Glutamatergic neuron (in vitro differentiated cells): Measurements from ENCODE around the gene PALM. TPM values are rescaled to one million over a fixed set of nuclear protein-coding genes. Genes with fewer than 3 reads are reported as not detected.

Experiments
- DNase-seq: peaks from one replicate; pipeline ENCODE4 v3.0.0; 2022
- H3K27ac Mint-ChIP-seq: one replicate; pipeline ENCODE4 v1.8.0; 2020; ENCODE audit warnings: mild to moderate bottlenecking, mixed read lengths, inconsistent platforms; ENCODE audit not compliant: unreplicated experiment
- H3K27me3 Mint-ChIP-seq: one replicate; pipeline ENCODE4 v1.8.0; 2020; ENCODE audit warnings: mild to moderate bottlenecking, moderate library complexity, mixed read lengths, inconsistent platforms; ENCODE audit not compliant: unreplicated experiment
- H3K36me3 Mint-ChIP-seq: one replicate; pipeline ENCODE4 v1.8.0; 2020; ENCODE audit warnings: mild to moderate bottlenecking, mixed read lengths, inconsistent platforms; ENCODE audit not compliant: unreplicated experiment
- H3K4me1 Mint-ChIP-seq: one replicate; pipeline ENCODE4 v1.8.0; 2020; ENCODE audit warnings: mild to moderate bottlenecking, low read depth, mixed read lengths, inconsistent platforms; ENCODE audit not compliant: unreplicated experiment
- H3K4me3 Mint-ChIP-seq: one replicate; pipeline ENCODE4 v1.8.0; 2020; ENCODE audit warnings: mild to moderate bottlenecking, mixed read lengths, inconsistent platforms; ENCODE audit not compliant: unreplicated experiment
- H3K9me3 Mint-ChIP-seq: one replicate; pipeline ENCODE4 v1.8.0; 2020; ENCODE audit warnings: mild to moderate bottlenecking, moderate library complexity, mixed read lengths, inconsistent platforms; ENCODE audit not compliant: unreplicated experiment
- total RNA-seq: library from RNA; stranded (reverse); fragmentation: NEBNext Ultra II Directional; extraction: Animal tissue kit (Norgen Biotek cat#: 25700); gene quantifications from one replicate; pipeline ENCODE4 v1.2.1, GENCODE V29; 2021; ENCODE audit not compliant: unreplicated experiment
- TF ChIP-seq, protein P1 (sequence below): fragments of 200-600 bp; sonication (generic); IDR thresholded peaks from one replicate; pipeline ENCODE4 v1.5.0; 2021; ENCODE audit not compliant: partially characterized antibody, unreplicated experiment

The PALM gene
- total RNA-seq, 1 donor from 2014 or later: 349 TPM

DNA sequence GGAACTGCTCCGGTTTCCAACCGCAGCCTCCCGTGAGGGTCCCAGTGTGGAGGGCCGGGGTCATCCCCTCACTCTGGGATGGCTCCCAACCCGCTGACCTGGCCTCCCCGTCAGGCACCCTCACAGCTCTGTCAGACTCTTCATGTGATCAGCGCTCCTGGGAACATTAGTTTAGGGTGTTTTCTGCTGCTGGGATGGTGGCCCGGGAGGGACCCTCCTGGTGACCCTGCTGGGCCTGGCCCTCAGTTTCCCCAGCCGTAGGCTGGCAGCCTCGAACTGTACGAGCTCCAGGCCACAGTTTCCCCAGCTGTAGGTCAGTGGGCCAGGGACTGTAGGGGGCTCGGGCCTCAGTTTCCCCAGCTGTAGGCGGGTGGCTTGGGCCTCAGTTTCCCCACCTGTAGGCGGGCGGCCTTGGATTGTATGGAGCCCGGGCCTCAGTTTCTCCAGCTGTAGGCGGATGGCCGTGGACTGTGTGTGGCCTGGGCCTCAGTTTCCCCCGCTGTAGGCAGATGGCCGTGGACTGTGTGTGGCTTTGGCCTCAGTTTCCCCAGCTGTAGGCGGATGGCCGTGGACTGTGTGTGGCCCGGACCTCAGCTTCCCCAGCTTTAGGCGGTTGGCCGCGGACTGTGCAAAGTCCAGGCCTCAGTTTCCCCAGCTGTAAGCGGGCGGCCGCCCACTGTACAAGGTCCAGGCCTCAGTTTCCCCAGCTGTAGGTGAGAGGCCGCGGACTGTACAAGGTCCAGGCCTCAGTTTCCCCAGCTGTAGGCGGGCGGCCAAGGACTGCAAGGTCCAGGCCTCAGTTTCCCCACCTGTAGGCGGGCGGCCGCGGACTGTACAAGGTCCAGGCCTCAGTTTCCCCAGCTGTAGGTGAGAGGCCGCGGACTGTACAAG, 87.2 kb downstream of the PALM start:
- no peak overlapping the region for H3K4me3 Mint-ChIP-seq
- peaks cover 18% of the 10 kb centered on the region for H3K4me1 Mint-ChIP-seq
- H3K27ac Mint-ChIP-seq: no peak overlapping the region
- H3K36me3 Mint-ChIP-seq: no peaks in the 10 kb centered on the region
- TF ChIP-seq, protein P1, sequence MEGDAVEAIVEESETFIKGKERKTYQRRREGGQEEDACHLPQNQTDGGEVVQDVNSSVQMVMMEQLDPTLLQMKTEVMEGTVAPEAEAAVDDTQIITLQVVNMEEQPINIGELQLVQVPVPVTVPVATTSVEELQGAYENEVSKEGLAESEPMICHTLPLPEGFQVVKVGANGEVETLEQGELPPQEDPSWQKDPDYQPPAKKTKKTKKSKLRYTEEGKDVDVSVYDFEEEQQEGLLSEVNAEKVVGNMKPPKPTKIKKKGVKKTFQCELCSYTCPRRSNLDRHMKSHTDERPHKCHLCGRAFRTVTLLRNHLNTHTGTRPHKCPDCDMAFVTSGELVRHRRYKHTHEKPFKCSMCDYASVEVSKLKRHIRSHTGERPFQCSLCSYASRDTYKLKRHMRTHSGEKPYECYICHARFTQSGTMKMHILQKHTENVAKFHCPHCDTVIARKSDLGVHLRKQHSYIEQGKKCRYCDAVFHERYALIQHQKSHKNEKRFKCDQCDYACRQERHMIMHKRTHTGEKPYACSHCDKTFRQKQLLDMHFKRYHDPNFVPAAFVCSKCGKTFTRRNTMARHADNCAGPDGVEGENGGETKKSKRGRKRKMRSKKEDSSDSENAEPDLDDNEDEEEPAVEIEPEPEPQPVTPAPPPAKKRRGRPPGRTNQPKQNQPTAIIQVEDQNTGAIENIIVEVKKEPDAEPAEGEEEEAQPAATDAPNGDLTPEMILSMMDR: no peak
- H3K27me3 Mint-ChIP-seq: peaks cover 14% of the 10 kb centered on the region
- DNase-seq: no peak
- peaks cover 7% of the 10 kb centered on the region for H3K9me3 Mint-ChIP-seq

DNA sequence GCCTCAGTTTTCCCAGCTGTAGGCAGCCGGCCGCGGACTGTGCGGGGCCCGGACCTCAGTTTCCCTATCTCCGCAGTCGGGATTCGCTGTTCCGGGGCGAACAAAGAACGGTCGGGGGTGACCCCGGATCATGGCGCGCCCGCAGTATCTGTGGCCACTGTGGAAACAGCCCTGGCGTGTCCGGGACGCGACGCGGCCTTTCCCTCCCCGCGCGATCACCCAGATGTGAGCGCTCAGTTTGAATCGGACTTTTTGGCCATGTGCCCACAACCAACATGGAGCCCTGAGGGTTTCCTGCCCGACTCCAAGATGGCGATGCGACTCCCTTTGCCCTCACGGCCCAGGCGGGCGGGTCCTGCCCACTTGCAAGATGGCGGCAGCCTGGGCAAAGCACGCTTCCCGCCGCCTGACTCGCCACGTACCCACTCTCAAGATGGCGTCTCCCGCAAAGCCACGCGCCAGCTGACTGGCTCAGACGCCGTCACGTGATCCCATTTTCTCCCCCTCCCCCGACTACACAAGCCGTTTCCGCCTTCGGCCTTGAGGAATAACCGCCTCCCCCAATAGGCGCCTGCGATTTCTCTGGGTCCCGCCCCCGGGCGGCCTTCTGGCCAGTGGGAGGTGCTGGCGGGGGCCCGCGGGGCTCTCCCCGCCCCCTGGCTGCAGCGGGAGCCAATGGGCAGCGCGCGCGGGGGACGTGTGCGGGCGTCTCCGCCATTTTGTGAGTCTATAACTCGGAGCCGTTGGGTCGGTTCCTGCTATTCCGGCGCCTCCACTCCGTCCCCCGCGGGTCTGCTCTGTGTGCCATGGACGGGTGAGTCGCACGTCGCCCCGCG, 88.2 kb downstream of the PALM start, which contains the start of gene PTBP1:
PTBP1 (plus strand) TSS at position 761 of the 836 bp plus-strand sequence; CDS start at position 807, 46 bp downstream.
- peak within 1 kb of the TSS; percentile 93 for H3K27ac Mint-ChIP-seq
- peak within 1 kb of the TSS; percentile 95 for H3K4me3 Mint-ChIP-seq
- H3K36me3 Mint-ChIP-seq: no peaks in the 10 kb centered on the region
- H3K4me1 Mint-ChIP-seq: peaks cover 17% of the 10 kb centered on the region
- TF ChIP-seq, protein P1: no peak
- H3K27me3 Mint-ChIP-seq: peaks cover 14% of the 10 kb centered on the region
- peaks cover 7% of the 10 kb centered on the region for H3K9me3 Mint-ChIP-seq
- peak; percentile 99 for DNase-seq

Other genes with a start within 250 kb of the PALM start
- gene SHC2, start 247.9 kb upstream of the PALM start, total RNA-seq: 343 TPM
- 1.7 TPM for gene MADCAM1, start 212.4 kb upstream of the PALM start, total RNA-seq
- gene TPGS1, start 201.4 kb upstream of the PALM start, total RNA-seq: 20.0 TPM
- 136 TPM for gene CDC34, start 177.2 kb upstream of the PALM start, total RNA-seq
- 0.47 TPM for gene GZMM, start 164.9 kb upstream of the PALM start, total RNA-seq
- gene BSG, start 136.3 kb upstream of the PALM start, total RNA-seq: 470 TPM
- 33.2 TPM for gene HCN2, start 119.1 kb upstream of the PALM start, total RNA-seq
- 79.9 TPM for gene POLRMT, start 75.4 kb upstream of the PALM start, total RNA-seq
- 1.5 TPM for gene FGF22, start 69.1 kb upstream of the PALM start, total RNA-seq
- gene RNF126, start 45.7 kb upstream of the PALM start, total RNA-seq: 51.7 TPM
- gene FSTL3, start 32.5 kb upstream of the PALM start, total RNA-seq: 10.7 TPM
- gene PRSS57, start 13.5 kb upstream of the PALM start, total RNA-seq: 0.78 TPM
- gene MISP, start 42.2 kb downstream of the PALM start, total RNA-seq: 1.1 TPM
- gene PTBP1, start 88.5 kb downstream of the PALM start, total RNA-seq: 244 TPM
- gene PLPPR3, start 113.0 kb downstream of the PALM start, total RNA-seq: 392 TPM
- 2.2 TPM for gene AZU1, start 118.9 kb downstream of the PALM start, total RNA-seq
- gene PRTN3, start 132.1 kb downstream of the PALM start, total RNA-seq: not detected
- gene ELANE, start 143.4 kb downstream of the PALM start, total RNA-seq: not detected
- not detected for gene CFD, start 150.7 kb downstream of the PALM start, total RNA-seq
- 65.0 TPM for gene MED16, start 184.3 kb downstream of the PALM start, total RNA-seq
- not detected for gene RNU6-9, start 184.5 kb downstream of the PALM start, total RNA-seq
- gene R3HDM4, start 204.3 kb downstream of the PALM start, total RNA-seq: 61.9 TPM
- not detected for gene KISS1R, start 208.4 kb downstream of the PALM start, total RNA-seq
- gene ARID3A, start 217.1 kb downstream of the PALM start, total RNA-seq: 148 TPM